Naive thymus-derived CD8-positive, alpha-beta T cell (primary cell): ENCODE measurements around the gene CALM3. TPM values are rescaled to one million over a fixed set of nuclear protein-coding genes. Genes with fewer than 3 reads are reported as not detected.

Source experiments
- ATAC-seq, 2 donors: fragments of 150-1000 bp; cut with Tn5 transposase in 1 of 2; sonication (Bioruptor Pico), chemical (Tn5 transposase) in 1 of 2; 1 replicate in 1 of 2; 2 replicates in 1 of 2; pipeline ENCODE4 v1.10.0; 2021; ENCODE audit warnings: mild to moderate bottlenecking in 2 of 2, moderate library complexity in 2 of 2
- POLR2A ChIA-PET: fragments of 350-600 bp; sonication (Branson Sonifier 250); formaldehyde crosslinking; loops from one replicate; lab custom pipeline; 2021; ENCODE audit warnings: antibody characterized with exemption; lab: Charles Lee
- DNase-seq, 10 donors: peaks; one replicate each; pipeline versions ENCODE4 v3.0.0 to v3.0.0-alpha.2; 2020 to 2022
- H3K27ac Mint-ChIP-seq, 10 donors: one replicate each; pipeline ENCODE4 v1.8.0; 2020 to 2022; ENCODE audit warnings: mild to moderate bottlenecking in 10 of 10, mixed read lengths in 10 of 10, moderate library complexity in 4 of 10, inconsistent platforms in 1 of 10
- H3K27me3 Mint-ChIP-seq, 5 donors: one replicate each; pipeline ENCODE4 v1.8.0; 2021 to 2022; ENCODE audit warnings: mixed read lengths in 5 of 5
- H3K36me3 Mint-ChIP-seq, 3 donors: one replicate each; pipeline ENCODE4 v1.8.0; 2020 to 2022; ENCODE audit warnings: mixed read lengths in 3 of 3, mild to moderate bottlenecking in 2 of 3, inconsistent platforms in 1 of 3
- H3K4me1 Mint-ChIP-seq, 4 donors: one replicate each; pipeline ENCODE4 v1.8.0; 2021 to 2022; ENCODE audit warnings: mixed read lengths in 4 of 4
- H3K4me3 Mint-ChIP-seq, 10 donors: one replicate each; pipeline ENCODE4 v1.8.0; 2020 to 2022; ENCODE audit warnings: mild to moderate bottlenecking in 10 of 10, mixed read lengths in 10 of 10, moderate library complexity in 6 of 10, inconsistent platforms in 1 of 10
- H3K9me3 Mint-ChIP-seq, 9 donors: one replicate each; pipeline ENCODE4 v1.8.0; 2020 to 2022; ENCODE audit warnings: mixed read lengths in 9 of 9, mild to moderate bottlenecking in 3 of 9, inconsistent platforms in 1 of 9, moderate library complexity in 1 of 9
- polyA plus RNA-seq, 3 donors: library from polyadenylated mRNA; unstranded; fragments of 300-500 nt; fragmentation: Illumina TruSeq; gene quantifications; one replicate each; pipeline ENCODE4 v1.2.3, GENCODE V29; 2021
- total RNA-seq, 8 experiments: library from RNA in 2 of 8; stranded (reverse) in 2 of 8; gene quantifications; one replicate each; pipeline ENCODE4 v1.2.3 and lab custom pipeline; 2021 to 2026

The CALM3 gene
- total and polyA plus RNA-seq, 5 experiments from 2014 or later, result 185 to 221 (median 190) TPM

- H3K27ac Mint-ChIP-seq, result no peak overlapping the region
- H3K9me3 Mint-ChIP-seq, result peaks cover 0 to 27% (median 0%) of the 10 kb centered on the region in 9 donors
- DNase-seq, result no peak
- peaks cover 7 to 15% (median 12%) of the 10 kb centered on the region in 4 donors for H3K4me1 Mint-ChIP-seq
- no peak for ATAC-seq
- H3K4me3 Mint-ChIP-seq, result no peak overlapping the region
- POLR2A ChIA-PET, result interaction anchor here (2.2 kb wide), 1 partner anchor 15 kb away, joined by 4 read pairs; no protein-coding TSS in a partner anchor
- H3K27me3 Mint-ChIP-seq, result peaks cover 9 to 26% (median 21%) of the 10 kb centered on the region in 5 donors
- peaks cover 0 to 9% (median 3%) of the 10 kb centered on the region in 3 donors for H3K36me3 Mint-ChIP-seq
These were observed 43.6 kb downstream of the CALM3 start for GRCh38 chr19:46644720-46645119.

GRCh38 chr19:46646402-46646801 lies 45.3 kb downstream of the CALM3 start:
- ATAC-seq, result no peak
- H3K27ac Mint-ChIP-seq, result peak overlapping the region in 1 of 10 donors; percentile 17
- H3K9me3 Mint-ChIP-seq, result peaks cover 0 to 27% (median 0%) of the 10 kb centered on the region in 9 donors
- no peak overlapping the region for H3K4me3 Mint-ChIP-seq
- H3K4me1 Mint-ChIP-seq, result peaks cover 6 to 13% (median 11%) of the 10 kb centered on the region in 4 donors
- POLR2A ChIA-PET, result no interaction called here
- peaks cover 0 to 9% (median 7%) of the 10 kb centered on the region in 3 donors for H3K36me3 Mint-ChIP-seq
- no peak for DNase-seq
- peaks cover 16 to 38% (median 28%) of the 10 kb centered on the region in 5 donors for H3K27me3 Mint-ChIP-seq

- H3K27me3 Mint-ChIP-seq, result peaks cover 16 to 43% (median 37%) of the 10 kb centered on the region in 5 donors
- peaks cover 0 to 9% (median 7%) of the 10 kb centered on the region in 3 donors for H3K36me3 Mint-ChIP-seq
- POLR2A ChIA-PET, result interaction anchor here (1.0 to 1.5 kb wide), 2 partner anchors 9 to 13 kb away, joined by 4 to 14 read pairs; partner anchors contain the start of gene DACT3
- H3K4me3 Mint-ChIP-seq, result peak overlapping the region in 9 of 10 donors; percentile 37 to 85 (median 65)
- peaks cover 6 to 13% (median 11%) of the 10 kb centered on the region in 4 donors for H3K4me1 Mint-ChIP-seq
- DNase-seq, result peak in 2 of 10 donors; percentile 38 to 41
- peak overlapping the region in 5 of 10 donors; percentile 25 to 82 (median 73) for H3K27ac Mint-ChIP-seq
- H3K9me3 Mint-ChIP-seq, result peaks cover 0 to 27% (median 0%) of the 10 kb centered on the region in 9 donors
- ATAC-seq, result peak; percentile 78 to 84
These were observed 47.2 kb downstream of the CALM3 start for GRCh38 chr19:46648060-46648960.

GRCh38 chr19:46648961-46649960 lies 48.1 kb downstream of the CALM3 start:
- H3K9me3 Mint-ChIP-seq, result peaks cover 0 to 27% (median 0%) of the 10 kb centered on the region in 9 donors
- peak in 1 of 2 donors; percentile 21 for ATAC-seq
- peaks cover 0 to 9% (median 7%) of the 10 kb centered on the region in 3 donors for H3K36me3 Mint-ChIP-seq
- H3K27me3 Mint-ChIP-seq, result peaks cover 19 to 53% (median 41%) of the 10 kb centered on the region in 5 donors
- peaks cover 6 to 13% (median 11%) of the 10 kb centered on the region in 4 donors for H3K4me1 Mint-ChIP-seq
- no peak overlapping the region for H3K27ac Mint-ChIP-seq
- no peak for DNase-seq
- peak overlapping the region in 6 of 10 donors; percentile 31 to 64 (median 56) for H3K4me3 Mint-ChIP-seq
- POLR2A ChIA-PET, result no interaction called here

GRCh38 chr19:46650445-46650844 lies 49.3 kb downstream of the CALM3 start:
- Mint-ChIP-seq H3K4me3 (peak overlapping the region in 5 of 10 donors; percentile 20 to 61 (median 38)), H3K9me3 (peaks cover 0 to 26% (median 0%) of the 10 kb centered on the region in 9 donors), H3K27me3 (peaks cover 22 to 63% (median 41%) of the 10 kb centered on the region in 5 donors), H3K36me3 (peaks cover 0 to 9% (median 7%) of the 10 kb centered on the region in 3 donors), H3K27ac (peak overlapping the region in 1 of 10 donors; percentile 15), H3K4me1 (peaks cover 8 to 13% (median 11%) of the 10 kb centered on the region in 4 donors)
- POLR2A ChIA-PET, result no interaction called here
- DNase-seq, result no peak
- no peak for ATAC-seq

- no peak for ATAC-seq
- peaks cover 0 to 4% (median 0%) of the 10 kb centered on the region in 9 donors for H3K9me3 Mint-ChIP-seq
- peak overlapping the region in 2 of 10 donors; percentile 1 to 37 for H3K27ac Mint-ChIP-seq
- H3K4me1 Mint-ChIP-seq, result peaks cover 7 to 9% (median 8%) of the 10 kb centered on the region in 4 donors
- peaks cover 19 to 78% (median 37%) of the 10 kb centered on the region in 5 donors for H3K27me3 Mint-ChIP-seq
- H3K4me3 Mint-ChIP-seq, result no peak overlapping the region
- DNase-seq, result no peak
- POLR2A ChIA-PET, result no interaction called here
- H3K36me3 Mint-ChIP-seq, result peaks cover 0 to 4% (median 3%) of the 10 kb centered on the region in 3 donors
These were observed 53.6 kb downstream of the CALM3 start for GRCh38 chr19:46654621-46655152.

GRCh38 chr19:46656541-46656940 lies 55.4 kb downstream of the CALM3 start:
- POLR2A ChIA-PET, result interaction anchor here (0.5 to 1.1 kb wide), 3 partner anchors 9 to 977 kb away, joined by 3 to 4 read pairs (median 4); no protein-coding TSS in a partner anchor
- H3K4me3 Mint-ChIP-seq, result no peak overlapping the region
- ATAC-seq (no peak), DNase-seq (no peak)
- H3K4me1 Mint-ChIP-seq, result peaks cover 12 to 22% (median 15%) of the 10 kb centered on the region in 4 donors
- H3K9me3 Mint-ChIP-seq, result no peaks in the 10 kb centered on the region
- H3K27me3 Mint-ChIP-seq, result peaks cover 14 to 66% (median 25%) of the 10 kb centered on the region in 5 donors
- H3K36me3 Mint-ChIP-seq, result peaks cover 0 to 3% (median 0%) of the 10 kb centered on the region in 3 donors
- no peak overlapping the region for H3K27ac Mint-ChIP-seq

GRCh38 chr19:46659151-46660007 lies 58.2 kb downstream of the CALM3 start:
- DNase-seq (peak in 2 of 10 donors; percentile 19 to 20), ATAC-seq (no peak)
- peak overlapping the region; percentile 47 to 84 (median 78) for H3K4me3 Mint-ChIP-seq
- H3K9me3 Mint-ChIP-seq, result no peaks in the 10 kb centered on the region
- H3K27ac Mint-ChIP-seq, result peak overlapping the region in 6 of 10 donors; percentile 13 to 58 (median 30)
- POLR2A ChIA-PET, result interaction anchor here (0.8 to 1.6 kb wide), 3 partner anchors 15 to 89 kb away, joined by 3 to 4 read pairs (median 3); no protein-coding TSS in a partner anchor
- peaks cover 0 to 3% (median 0%) of the 10 kb centered on the region in 3 donors for H3K36me3 Mint-ChIP-seq
- H3K4me1 Mint-ChIP-seq, result peaks cover 18 to 31% (median 23%) of the 10 kb centered on the region in 4 donors
- peaks cover 11 to 42% (median 20%) of the 10 kb centered on the region in 5 donors for H3K27me3 Mint-ChIP-seq

- peaks cover 16 to 31% (median 23%) of the 10 kb centered on the region in 4 donors for H3K4me1 Mint-ChIP-seq
- DNase-seq, result no peak
- peak overlapping the region in 6 of 10 donors; percentile 13 to 58 (median 30) for H3K27ac Mint-ChIP-seq
- H3K4me3 Mint-ChIP-seq, result peak overlapping the region; percentile 52 to 84 (median 78)
- POLR2A ChIA-PET, result interaction anchor here (1.3 to 1.8 kb wide), 4 partner anchors 15 to 89 kb away, joined by 3 to 10 read pairs (median 6); partner anchors contain the start of gene GNG8
- H3K27me3 Mint-ChIP-seq, result peaks cover 10 to 36% (median 19%) of the 10 kb centered on the region in 5 donors
- no peaks in the 10 kb centered on the region for H3K9me3 Mint-ChIP-seq
- ATAC-seq, result no peak
- H3K36me3 Mint-ChIP-seq, result peaks cover 0 to 3% (median 0%) of the 10 kb centered on the region in 3 donors
These were observed 58.9 kb downstream of the CALM3 start for GRCh38 chr19:46660008-46660517.
